ENCODE data around the gene DGKG.

Gene DGKG

DNA sequence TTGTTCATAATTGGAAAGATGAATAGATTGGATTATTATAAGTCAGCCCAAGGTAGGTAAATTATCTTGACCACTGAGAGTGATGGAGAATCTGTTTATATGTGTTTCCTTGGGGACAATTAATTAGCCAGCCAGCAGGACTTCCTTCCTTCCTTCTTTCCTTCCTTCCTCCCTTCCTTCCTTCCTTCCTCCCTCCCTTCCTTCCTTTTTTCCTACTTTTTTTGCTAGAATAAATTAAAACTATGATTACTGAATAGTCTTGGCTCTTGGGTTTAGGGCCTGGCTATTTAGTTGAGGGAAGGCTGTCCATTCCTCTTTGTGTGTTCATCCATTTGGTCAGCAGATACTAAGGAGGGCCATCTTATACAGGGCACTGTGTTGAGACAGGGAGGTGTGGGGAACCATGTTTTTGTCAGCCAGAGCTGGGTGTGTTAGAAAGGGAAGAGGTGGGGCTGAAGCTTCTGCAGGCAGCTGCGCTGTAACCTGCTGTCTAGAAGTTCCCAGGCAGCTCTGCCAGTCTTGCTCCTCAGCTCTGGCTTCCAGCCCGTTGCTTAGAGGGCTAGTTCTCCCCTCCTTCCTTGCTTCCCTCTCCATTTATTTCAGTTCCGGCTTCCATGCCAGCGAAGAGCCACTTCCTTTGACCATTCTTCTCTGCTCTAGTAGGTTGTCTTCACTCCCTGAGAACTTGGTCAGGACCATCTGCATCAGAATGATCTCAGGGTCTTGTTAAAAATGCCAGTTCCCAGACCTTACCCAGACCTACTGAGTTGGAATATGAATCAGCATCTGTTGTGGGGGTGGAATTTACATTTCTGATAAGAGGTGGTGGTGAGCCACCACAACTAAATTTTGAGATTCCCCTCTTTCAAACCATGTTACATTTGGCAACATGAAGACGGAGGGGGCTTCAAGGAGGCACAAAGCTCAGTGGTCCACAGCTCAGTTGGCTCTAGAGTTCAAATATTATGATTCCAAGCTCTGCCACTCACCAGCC is 113.9 kb downstream of the DGKG start:
- Histone ChIP-seq H3K27me3 (ENCODE audit: insufficient read depth, low read length, poor library complexity, severe bottlenecking) (no peaks in the 10 kb centered on the region), H2AFZ (ENCODE audit: low read length) (peak overlapping the region; percentile 67), H3F3A (ENCODE audit: low read depth) (no peaks in the 10 kb centered on the region), H3K4me2 (ENCODE audit: low read depth, low read length, poor library complexity, severe bottlenecking) (peak overlapping the region; percentile 44), H3K36me3 (ENCODE audit: insufficient read depth, low read length) (no peaks in the 10 kb centered on the region), H3K79me2 (ENCODE audit: insufficient read depth, low read length) (no peaks in the 10 kb centered on the region), H3K4me3 (ENCODE audit: low read length, poor library complexity, severe bottlenecking) (no peak overlapping the region), H3K4me1 (ENCODE audit: insufficient read depth, low read length, poor library complexity, severe bottlenecking) (peaks cover 23% of the 10 kb centered on the region), H4K20me1 (ENCODE audit: insufficient read depth, low read length, poor library complexity, severe bottlenecking) (no peaks in the 10 kb centered on the region), H3K9ac (ENCODE audit: low read depth, low read length, poor library complexity, severe bottlenecking) (no peak overlapping the region), H3K9me2 (replicated peaks; ENCODE audit: low read depth, low read length) (no peaks in the 10 kb centered on the region), H3K9me3 (ENCODE audit: insufficient read depth, low read depth, low read length) (no peaks in the 10 kb centered on the region)
- TF ChIP-seq, protein P1, sequence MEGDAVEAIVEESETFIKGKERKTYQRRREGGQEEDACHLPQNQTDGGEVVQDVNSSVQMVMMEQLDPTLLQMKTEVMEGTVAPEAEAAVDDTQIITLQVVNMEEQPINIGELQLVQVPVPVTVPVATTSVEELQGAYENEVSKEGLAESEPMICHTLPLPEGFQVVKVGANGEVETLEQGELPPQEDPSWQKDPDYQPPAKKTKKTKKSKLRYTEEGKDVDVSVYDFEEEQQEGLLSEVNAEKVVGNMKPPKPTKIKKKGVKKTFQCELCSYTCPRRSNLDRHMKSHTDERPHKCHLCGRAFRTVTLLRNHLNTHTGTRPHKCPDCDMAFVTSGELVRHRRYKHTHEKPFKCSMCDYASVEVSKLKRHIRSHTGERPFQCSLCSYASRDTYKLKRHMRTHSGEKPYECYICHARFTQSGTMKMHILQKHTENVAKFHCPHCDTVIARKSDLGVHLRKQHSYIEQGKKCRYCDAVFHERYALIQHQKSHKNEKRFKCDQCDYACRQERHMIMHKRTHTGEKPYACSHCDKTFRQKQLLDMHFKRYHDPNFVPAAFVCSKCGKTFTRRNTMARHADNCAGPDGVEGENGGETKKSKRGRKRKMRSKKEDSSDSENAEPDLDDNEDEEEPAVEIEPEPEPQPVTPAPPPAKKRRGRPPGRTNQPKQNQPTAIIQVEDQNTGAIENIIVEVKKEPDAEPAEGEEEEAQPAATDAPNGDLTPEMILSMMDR (conservative IDR thresholded peaks at IDR 0.05; ENCODE audit: low read length) = no peak
- no peak for TF ChIP-seq EZH2phosphoT487 (IDR thresholded peaks at IDR 0.05; ENCODE audit: borderline replicate concordance)

DNA sequence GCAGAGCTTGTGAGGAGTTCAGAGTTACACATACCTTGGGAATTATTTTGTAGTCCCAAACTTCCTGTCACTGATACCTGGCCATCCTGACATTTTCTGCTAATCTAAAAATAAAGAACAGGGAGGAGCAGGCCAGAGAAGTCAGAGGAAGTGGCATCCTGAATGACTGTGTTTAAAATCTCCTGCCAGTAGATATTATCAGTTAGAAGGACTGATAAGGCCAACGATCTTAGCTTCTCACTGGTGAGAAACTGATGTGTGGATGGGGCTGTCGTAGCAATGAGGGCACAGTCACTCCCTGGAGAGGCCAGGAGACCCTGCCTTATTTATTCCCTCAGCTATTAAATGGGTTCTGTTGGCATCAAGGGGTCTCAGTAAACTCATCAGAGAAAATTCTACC is 115.1 kb downstream of the DGKG start:
- Histone ChIP-seq H2AFZ (ENCODE audit: low read length) (no peak overlapping the region), H3K9me2 (replicated peaks; ENCODE audit: low read depth, low read length) (no peaks in the 10 kb centered on the region), H3K9me3 (ENCODE audit: insufficient read depth, low read depth, low read length) (no peaks in the 10 kb centered on the region), H3K9ac (ENCODE audit: low read depth, low read length, poor library complexity, severe bottlenecking) (no peak overlapping the region), H3K4me1 (ENCODE audit: insufficient read depth, low read length, poor library complexity, severe bottlenecking) (peaks cover 27% of the 10 kb centered on the region), H3K36me3 (ENCODE audit: insufficient read depth, low read length) (no peaks in the 10 kb centered on the region), H3K27me3 (ENCODE audit: insufficient read depth, low read length, poor library complexity, severe bottlenecking) (no peaks in the 10 kb centered on the region), H4K20me1 (ENCODE audit: insufficient read depth, low read length, poor library complexity, severe bottlenecking) (no peaks in the 10 kb centered on the region), H3F3A (ENCODE audit: low read depth) (no peaks in the 10 kb centered on the region), H3K4me3 (ENCODE audit: low read length, poor library complexity, severe bottlenecking) (no peak overlapping the region), H3K79me2 (ENCODE audit: insufficient read depth, low read length) (no peaks in the 10 kb centered on the region), H3K4me2 (ENCODE audit: low read depth, low read length, poor library complexity, severe bottlenecking) (peak overlapping the region; percentile 44)
- no peak for TF ChIP-seq EZH2phosphoT487 (IDR thresholded peaks at IDR 0.05; ENCODE audit: borderline replicate concordance)
- TF ChIP-seq, protein P1 (conservative IDR thresholded peaks at IDR 0.05; ENCODE audit: low read length) = no peak

DNA sequence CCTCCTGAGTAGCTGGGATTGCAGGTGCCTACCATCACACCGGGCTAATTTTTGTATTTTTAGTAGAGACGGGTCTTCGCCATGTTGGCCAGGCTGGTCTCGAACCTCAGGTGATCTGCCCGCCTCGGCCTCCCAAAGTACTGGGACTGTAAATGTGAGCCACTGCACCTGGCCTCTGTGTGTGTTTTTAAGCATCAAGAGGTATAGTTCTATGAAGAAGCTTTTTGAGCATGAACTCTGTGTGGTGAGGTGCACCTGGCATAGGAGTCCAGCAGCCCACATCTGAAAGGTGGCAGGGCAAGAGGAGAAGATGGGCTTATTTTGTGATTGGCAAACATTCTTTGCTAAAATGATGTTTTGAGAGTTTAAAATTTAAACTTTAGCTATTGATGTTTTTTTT is 118.0 kb downstream of the DGKG start:
- Histone ChIP-seq H3K27me3 (ENCODE audit: insufficient read depth, low read length, poor library complexity, severe bottlenecking) (no peaks in the 10 kb centered on the region), H3K9ac (ENCODE audit: low read depth, low read length, poor library complexity, severe bottlenecking) (no peak overlapping the region), H3K36me3 (ENCODE audit: insufficient read depth, low read length) (no peaks in the 10 kb centered on the region), H3K4me3 (ENCODE audit: low read length, poor library complexity, severe bottlenecking) (no peak overlapping the region), H3K4me1 (ENCODE audit: insufficient read depth, low read length, poor library complexity, severe bottlenecking) (peaks cover 31% of the 10 kb centered on the region), H3K79me2 (ENCODE audit: insufficient read depth, low read length) (no peaks in the 10 kb centered on the region), H2AFZ (ENCODE audit: low read length) (no peak overlapping the region), H3F3A (ENCODE audit: low read depth) (no peaks in the 10 kb centered on the region), H4K20me1 (ENCODE audit: insufficient read depth, low read length, poor library complexity, severe bottlenecking) (no peaks in the 10 kb centered on the region), H3K9me3 (ENCODE audit: insufficient read depth, low read depth, low read length) (no peaks in the 10 kb centered on the region), H3K4me2 (ENCODE audit: low read depth, low read length, poor library complexity, severe bottlenecking) (no peak overlapping the region), H3K9me2 (replicated peaks; ENCODE audit: low read depth, low read length) (no peaks in the 10 kb centered on the region)
- TF ChIP-seq EZH2phosphoT487 (IDR thresholded peaks at IDR 0.05; ENCODE audit: borderline replicate concordance) = no peak
- TF ChIP-seq, protein P1 (conservative IDR thresholded peaks at IDR 0.05; ENCODE audit: low read length) = no peak
